Stimulated activated CD8-positive, alpha-beta memory T cell treated with anti-CD3 and anti-CD28 coated beads, Interleukin-2, amount 100 ng/mL, for 1 hour (primary cell): ENCODE data around the gene PPP2R2C.

Source experiments
- DNase-seq, 2 donors: peaks; one replicate each; pipeline ENCODE4 v3.0.0-alpha.2; 2020; ENCODE audit warnings: low read depth in 2 of 2

Gene PPP2R2C

GRCh38 chr4:6404611-6405396, 67.6 kb downstream of the PPP2R2C start:
- no peak for DNase-seq

GRCh38 chr4:6403400-6403685, 69.1 kb downstream of the PPP2R2C start:
- no peak for DNase-seq

- DNase-seq = no peak
Observed at GRCh38 chr4:6402566-6403399, 69.6 kb downstream of the PPP2R2C start.

- DNase-seq = no peak
Observed at GRCh38 chr4:6401797-6402196, 70.6 kb downstream of the PPP2R2C start.

GRCh38 chr4:6396696-6397236, 75.6 kb downstream of the PPP2R2C start:
- no peak for DNase-seq

GRCh38 chr4:6395466-6396228, 76.8 kb downstream of the PPP2R2C start:
- no peak for DNase-seq

- DNase-seq = no peak
Observed at GRCh38 chr4:6394671-6395081, 77.7 kb downstream of the PPP2R2C start.

- DNase-seq = no peak
Observed at GRCh38 chr4:6393544-6394475, 78.6 kb downstream of the PPP2R2C start.

GRCh38 chr4:6393066-6393465, 79.3 kb downstream of the PPP2R2C start:
- DNase-seq = no peak

- no peak for DNase-seq
Observed at GRCh38 chr4:6392407-6392806, 80.0 kb downstream of the PPP2R2C start.

GRCh38 chr4:6391852-6392188, 80.6 kb downstream of the PPP2R2C start:
- DNase-seq = no peak

- no peak for DNase-seq
Observed at GRCh38 chr4:6391186-6391851, 81.1 kb downstream of the PPP2R2C start.

- no peak for DNase-seq
Observed at GRCh38 chr4:6390356-6390755, 82.1 kb downstream of the PPP2R2C start.

GRCh38 chr4:6389142-6389825, 83.1 kb downstream of the PPP2R2C start:
- DNase-seq = no peak

GRCh38 chr4:6388713-6389112, 83.7 kb downstream of the PPP2R2C start:
- no peak for DNase-seq

GRCh38 chr4:6387946-6388345, 84.5 kb downstream of the PPP2R2C start:
- DNase-seq = no peak

GRCh38 chr4:6386091-6386490, 86.3 kb downstream of the PPP2R2C start:
- DNase-seq = no peak

GRCh38 chr4:6385288-6385687, 87.1 kb downstream of the PPP2R2C start:
- no peak for DNase-seq

- no peak for DNase-seq
Observed at GRCh38 chr4:6384541-6384940, 87.9 kb downstream of the PPP2R2C start.

- DNase-seq = no peak
Observed at GRCh38 chr4:6383929-6384328, 88.5 kb downstream of the PPP2R2C start.
